GM18909 (cell line): Measurements from ENCODE around the gene G6PC2.
"Not testable (repeated sequence)": the region's sequence is repeated elsewhere in the genome, so short reads cannot be mapped to it uniquely, and the experiment has no call there.

Experiments used
- ATAC-seq: cut with Tn5 transposase; IDR thresholded peaks from one replicate; pipeline ENCODE4 v1.9.1; 2021; ENCODE audit warnings: mild to moderate bottlenecking; ENCODE audit not compliant: unreplicated experiment, poor library complexity

The G6PC2 gene, protein sequence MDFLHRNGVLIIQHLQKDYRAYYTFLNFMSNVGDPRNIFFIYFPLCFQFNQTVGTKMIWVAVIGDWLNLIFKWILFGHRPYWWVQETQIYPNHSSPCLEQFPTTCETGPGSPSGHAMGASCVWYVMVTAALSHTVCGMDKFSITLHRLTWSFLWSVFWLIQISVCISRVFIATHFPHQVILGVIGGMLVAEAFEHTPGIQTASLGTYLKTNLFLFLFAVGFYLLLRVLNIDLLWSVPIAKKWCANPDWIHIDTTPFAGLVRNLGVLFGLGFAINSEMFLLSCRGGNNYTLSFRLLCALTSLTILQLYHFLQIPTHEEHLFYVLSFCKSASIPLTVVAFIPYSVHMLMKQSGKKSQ

DNA sequence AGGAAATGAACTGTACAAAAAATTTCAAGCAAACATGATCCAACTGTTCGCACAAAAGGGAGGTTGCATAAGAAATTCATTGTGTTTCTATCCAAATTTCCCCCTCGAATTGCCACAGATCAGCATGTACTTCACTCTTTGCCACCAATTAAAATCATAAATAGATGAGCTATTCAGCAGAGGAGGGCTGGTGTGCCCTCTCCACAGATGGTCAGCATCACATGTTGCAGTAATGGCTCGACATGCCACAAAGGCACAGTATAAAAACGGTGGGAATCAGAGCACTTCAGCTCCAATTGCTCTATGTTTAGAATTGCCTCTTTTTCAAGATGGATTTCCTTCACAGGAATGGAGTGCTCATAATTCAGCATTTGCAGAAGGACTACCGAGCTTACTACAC is at the start of gene G6PC2:
Gene G6PC2 (plus strand): TSS at position 289 of the 400 bp plus-strand sequence. CDS start 41 bp downstream, at position 330.
- no peak for ATAC-seq

DNA sequence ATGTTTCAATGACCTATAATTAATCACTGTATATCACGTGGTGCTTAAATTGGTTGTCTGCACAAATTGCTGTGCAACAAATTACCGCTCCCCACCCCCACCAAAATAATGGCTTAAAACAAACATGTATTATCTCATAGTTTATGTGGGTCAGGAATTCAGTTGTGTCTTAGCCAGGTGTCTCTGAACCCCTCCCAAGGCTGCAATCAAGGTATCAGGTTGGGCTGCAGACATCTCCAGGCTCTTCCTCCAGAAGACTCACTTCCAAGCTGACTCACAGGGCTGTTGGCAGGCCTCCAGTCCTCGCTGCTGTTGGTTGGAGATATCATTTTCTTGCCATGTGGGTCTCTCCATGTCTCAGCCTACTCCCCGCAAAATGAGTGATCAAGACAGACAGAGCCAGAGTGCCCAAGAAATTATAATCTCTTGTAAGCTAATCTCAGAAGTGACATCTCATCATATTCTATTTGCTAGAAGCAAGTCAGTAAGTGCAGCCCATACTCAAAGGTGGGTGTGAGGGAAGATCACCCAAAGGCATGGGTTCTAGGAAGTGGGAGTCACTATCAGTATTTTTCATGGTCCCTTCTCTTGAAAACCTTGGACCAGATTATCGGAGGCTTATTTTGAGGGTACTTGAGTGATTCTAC is 49.3 kb upstream of the G6PC2 start:
- ATAC-seq, result no peak

DNA sequence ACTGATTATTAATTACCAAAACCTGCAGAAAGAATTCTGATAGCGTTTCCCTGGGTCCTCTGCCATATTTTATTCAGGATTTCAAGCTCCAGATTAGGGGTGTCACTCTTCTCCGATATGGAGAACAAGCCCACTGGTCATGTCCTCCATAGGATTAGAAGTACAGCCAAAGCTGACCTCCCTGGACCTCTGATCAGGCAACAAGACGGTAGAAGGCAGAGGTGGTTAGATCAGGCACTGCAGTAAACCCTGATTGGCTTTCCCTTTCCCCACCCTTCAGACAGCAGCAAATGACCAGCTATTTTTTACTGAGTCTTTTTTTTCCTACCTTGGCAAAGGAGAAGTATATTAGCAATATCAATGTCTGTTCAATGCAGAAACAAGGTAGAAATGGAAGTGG is 48.6 kb upstream of the G6PC2 start:
- ATAC-seq, result no peak

DNA sequence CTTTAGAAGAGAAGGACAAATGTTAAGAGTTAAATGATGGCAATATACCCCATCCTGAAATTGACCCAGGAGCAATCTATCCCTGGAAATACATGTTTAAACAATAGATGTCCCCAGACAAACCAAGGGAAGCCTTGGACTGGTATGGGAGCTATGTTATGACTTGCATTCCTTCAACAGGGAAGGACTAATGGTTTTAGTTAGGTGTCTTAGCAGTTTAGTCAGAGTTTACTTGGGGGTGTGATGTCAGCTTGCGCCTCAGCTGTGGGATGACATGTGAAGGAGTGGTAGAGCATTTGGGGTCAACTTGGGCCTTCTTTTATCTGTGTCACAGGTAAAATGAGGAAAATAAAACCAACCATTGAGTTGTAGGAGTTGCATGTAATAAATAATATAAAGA is 47.6 kb upstream of the G6PC2 start:
- ATAC-seq, result no peak

DNA sequence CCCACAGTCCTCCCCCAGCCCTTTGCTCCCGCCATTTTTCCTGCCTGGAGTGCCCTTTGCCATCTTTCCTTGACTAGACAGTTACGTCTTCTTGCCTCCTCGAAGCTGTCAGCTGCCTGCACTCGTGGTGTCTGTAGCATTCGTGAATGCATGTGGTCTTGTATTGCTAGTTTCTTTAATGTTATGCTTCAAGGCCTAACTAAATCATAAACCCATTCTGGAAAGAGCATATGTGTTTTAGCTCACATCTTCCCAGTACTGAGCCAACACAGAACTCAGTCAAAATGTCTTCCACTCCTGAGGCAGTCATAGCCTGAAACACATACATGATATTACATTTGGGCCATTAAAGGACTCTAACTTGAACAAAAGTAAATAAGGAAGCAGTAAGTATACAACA is 46.4 kb upstream of the G6PC2 start:
- ATAC-seq, result no peak

DNA sequence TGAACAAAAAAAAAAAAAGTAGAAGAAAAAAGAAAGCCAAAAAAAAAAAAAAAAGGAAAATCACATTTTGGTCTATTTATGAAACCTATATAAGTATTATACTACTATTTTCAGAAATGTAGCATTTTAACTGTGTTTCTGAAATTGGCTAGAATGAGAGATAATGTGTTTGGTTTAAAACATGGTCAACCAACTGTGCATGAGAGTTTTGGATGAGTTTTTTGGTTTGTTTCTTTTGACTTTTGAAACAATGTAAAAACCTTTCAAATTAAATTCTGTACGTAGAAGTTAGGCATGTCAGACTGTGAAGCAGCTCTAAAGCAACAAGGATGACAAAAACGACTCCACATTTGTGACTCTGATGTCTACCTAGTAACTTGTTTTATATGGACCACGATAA is 45.5 kb upstream of the G6PC2 start:
- no peak for ATAC-seq

DNA sequence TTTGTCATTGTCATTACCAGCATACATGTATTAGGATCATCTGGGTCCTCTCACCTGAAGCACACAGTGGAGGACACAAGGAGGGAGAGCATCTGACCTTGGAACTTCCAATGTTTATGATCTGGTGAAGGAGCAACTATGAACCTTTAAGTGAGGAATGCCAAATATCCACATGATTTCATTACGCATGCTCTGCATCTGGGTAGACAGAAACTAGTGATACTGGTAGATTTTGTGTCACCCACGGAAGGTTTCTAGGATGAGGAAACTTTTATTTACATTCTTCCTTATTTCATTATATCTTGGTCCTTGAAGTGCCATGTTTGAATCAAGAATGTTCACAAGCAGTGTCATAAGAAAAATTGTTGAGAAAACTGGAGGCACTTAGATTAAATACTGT is 42.9 kb upstream of the G6PC2 start:
- no peak for ATAC-seq

DNA sequence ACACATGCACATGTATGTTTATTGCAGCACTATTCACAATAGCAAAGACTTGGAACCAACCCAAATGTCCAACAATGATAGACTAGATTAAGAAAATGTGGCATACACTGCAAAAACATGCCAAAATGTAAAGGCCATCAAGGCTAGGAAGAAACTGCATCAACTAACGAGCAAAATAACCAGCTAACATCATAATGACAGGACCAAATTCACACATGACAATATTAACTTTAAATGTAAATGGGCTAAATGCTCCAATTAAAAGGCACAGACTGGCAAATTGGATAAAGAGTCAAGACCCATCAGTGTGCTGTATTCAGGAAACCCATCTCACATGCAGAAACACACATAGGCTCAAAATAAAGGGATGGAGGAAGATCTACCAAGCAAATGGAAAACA is 33.9 kb upstream of the G6PC2 start:
- ATAC-seq, result not testable (repeated sequence)

DNA sequence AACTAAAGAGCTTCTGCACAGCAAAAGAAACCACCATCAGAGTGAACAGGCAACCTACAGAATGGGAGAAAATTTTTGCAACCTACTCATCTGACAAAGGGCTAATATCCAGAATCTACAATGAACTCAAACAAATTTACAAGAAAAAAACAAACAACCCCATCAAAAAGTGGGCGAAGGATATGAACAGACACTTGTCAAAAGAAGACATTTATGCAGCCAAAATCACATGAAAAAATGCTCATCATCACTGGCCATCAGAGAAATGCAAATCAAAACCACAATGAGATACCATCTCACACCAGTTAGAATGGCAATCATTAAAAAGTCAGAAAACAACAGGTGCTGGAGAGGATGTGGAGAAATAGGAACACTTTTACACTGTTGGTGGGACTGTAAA is 30.7 kb upstream of the G6PC2 start:
- ATAC-seq, result not testable (repeated sequence)

DNA sequence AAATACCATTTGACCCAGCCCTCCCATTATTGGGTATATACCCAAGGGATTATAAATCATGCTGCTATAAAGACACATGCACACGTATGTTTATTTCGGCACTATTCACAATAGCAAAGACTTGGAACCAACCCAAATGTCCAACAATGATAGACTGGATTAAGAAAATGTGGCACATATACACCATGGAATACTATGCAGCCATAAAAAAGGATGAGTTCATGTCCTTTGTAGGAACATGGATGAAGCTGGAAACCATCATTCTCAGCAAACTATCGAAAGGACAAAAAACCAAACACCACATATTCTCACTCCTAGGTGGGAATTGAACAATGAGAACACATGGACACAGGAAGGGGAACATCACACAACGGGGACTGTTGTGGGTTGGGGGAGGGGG is 30.3 kb upstream of the G6PC2 start:
- ATAC-seq, result not testable (repeated sequence)

DNA sequence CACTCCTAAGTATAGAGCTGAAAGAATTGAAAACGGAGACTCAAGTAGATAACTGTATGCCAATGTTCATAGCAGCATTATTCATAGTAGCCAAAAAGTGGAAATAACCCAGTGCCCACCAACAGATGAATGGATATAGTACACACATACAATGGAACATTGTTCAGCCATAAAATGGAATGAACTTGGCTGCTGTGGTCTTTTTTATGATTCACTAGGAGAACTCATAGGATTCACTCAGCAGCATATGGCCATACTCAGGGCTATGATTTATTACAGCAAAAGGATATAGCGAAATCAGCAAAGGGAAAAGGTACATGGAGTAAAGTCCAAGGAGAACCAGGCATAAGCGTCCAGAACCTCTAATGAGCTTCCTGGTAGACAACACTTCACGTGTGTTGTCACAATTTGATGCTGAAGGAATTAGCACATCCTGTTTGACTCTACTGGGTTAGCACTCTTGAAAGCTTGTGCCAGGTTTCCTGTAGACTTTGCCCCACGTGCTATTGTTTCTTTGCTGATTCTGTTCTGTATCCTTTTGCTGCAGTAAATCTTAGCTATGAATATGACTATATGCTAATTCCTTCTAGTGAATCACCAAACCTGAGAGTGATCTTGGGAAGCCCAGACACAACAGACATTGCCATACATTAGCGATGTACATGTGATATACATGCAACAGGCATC is 26.6 kb upstream of the G6PC2 start:
- no peak for ATAC-seq

DNA sequence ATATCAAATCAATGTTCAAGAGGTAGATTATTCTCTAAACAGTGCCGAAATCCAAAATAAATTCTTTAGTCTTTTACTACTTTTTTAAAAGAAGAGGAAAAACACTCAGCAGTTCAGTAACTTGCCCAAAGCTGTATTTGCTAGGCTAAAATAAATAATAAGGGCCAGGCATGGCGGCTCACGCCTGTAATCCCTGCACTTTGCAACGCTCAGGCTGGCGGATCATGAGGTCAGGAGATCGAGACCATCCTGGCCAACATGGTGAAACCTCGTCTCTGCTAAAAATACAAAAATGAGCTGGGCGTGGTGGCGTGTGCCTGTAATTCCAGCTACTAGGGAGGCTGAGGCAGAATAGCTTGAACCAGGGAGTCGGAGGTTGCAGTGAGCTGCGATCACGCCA is 18.9 kb upstream of the G6PC2 start:
- ATAC-seq, result not testable (repeated sequence)

DNA sequence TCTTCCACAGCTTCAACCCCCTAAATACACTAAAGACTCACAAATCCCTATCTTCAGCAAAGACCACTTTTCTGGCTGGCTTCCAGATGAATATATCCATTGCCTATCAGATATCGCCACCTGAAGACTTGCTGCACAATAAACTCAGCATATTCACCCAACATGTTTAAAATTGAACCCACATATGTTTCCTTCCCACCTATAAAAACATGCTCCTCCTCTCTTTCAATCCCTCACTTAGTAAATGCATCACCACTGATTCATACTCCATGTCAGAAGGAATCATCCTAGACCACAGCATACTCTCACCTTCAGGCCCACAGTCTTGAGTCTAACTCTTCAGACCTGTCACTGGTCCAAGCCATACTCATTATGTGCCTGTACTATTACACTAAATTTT is 16.1 kb upstream of the G6PC2 start:
- no peak for ATAC-seq

DNA sequence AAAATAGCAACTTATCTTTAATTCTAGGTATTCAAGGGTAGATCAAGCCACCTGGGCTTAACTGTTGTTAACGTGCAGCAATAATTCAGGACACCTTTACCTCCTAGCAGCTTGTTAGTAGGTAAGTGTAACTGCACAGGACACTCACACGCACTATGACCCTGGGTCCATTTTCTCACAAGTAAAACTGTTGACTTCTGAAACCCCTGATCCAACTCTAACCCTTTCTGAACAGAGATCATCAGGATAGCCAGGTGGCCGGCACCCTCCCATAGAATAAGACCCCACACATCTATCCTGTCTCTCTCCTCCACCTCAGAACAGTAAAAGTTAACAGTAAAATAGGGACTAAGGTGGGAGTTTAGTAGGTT is 11.5 kb upstream of the G6PC2 start:
- no peak for ATAC-seq

DNA sequence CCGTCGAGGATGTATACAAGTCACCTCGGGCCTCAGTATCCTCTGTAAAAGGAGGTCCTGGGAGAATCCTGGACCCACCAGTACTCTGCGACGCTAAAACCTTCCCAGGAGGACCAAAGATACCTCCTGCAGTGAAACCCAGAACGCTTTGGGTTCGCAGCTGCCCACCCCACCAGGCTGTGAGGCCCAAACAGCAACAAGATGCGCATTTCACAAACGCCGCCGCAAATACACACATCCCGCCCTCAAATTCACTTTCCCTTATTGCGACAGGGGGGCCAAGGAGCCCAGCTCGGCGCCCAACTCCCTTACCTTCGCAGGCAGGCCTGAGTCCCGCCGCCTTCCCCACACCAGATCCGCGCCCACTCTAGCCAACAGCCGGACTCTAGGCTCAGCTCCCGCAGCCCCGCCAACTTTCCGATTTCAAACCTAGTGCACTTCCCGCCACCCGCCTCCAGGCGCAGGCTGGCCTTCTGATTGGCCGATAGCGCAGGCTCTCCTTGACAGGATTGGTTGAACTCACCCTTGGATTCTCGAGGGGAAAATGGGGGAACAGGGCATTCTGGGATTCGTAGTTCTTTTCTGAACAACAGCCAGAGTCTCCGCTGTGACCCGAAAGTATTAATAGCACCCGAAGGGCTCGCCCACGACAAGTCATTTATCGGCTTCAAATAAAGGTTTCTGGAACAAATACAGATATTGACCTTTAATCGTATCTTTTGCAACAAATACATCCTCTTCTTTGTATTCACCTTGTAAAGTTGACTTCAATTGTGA is 10.9 kb upstream of the G6PC2 start, which contains the start of gene SPC25:
Gene SPC25 (minus strand): TSS at position 425 of the 777 bp plus-strand sequence. CDS start 911 bp downstream, outside the sequence.
- peak; percentile 100 for ATAC-seq

DNA sequence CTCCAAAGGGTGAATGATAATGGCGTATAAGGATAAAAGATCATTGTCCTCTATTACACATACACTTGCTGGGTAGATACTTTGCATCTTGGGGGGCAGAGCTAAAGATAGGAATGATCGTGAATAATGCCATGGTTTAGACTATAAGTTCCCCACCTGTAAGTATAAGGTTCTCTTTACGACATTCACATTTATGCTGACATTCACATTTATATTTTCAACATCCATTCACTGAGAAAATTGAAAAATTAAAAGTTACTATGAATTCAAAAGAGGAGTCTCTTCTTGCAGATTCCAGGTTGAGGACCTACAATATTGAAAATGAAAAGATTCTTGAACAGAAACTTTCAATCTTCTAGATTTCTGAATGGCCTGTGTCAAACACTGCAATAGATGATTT is 8.8 kb upstream of the G6PC2 start:
- no peak for ATAC-seq

DNA sequence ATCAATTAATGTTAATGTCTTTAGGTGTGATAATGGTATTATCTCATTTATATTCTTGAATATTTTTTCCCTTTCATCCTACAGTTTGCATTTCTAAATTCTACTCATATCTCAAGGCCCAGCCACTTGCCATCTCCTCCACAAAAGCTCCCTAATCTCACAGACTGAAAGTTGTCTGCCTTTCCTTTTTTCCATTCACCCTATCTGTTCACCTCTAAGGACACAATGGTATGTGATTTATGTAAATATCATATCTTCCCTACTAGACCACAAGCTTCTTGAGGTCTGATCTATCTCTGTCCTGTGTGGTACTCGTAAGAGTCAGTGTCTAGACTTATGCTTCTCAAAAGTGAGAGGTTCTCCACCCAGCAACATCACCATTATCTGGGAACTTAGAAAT is 7.0 kb upstream of the G6PC2 start:
- ATAC-seq, result no peak

DNA sequence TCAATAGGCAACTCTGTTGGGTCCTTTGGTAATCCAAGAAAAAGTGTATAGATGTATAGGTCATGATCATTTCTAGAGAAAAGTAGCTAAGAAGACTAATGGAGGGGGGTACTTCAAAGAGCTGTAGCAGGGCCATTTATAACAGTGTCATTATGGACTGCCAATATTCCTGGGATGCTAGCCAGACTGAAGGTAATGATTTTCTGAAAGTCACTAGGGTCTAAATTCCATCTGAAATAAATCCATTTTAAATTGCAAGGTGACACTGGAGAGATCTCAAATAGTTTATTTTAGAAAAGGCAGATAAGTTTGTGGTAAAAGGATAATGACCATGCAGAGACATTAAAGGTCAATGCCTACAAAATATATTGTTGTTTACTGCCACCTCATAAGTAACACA is 6.4 kb upstream of the G6PC2 start:
- no peak for ATAC-seq

DNA sequence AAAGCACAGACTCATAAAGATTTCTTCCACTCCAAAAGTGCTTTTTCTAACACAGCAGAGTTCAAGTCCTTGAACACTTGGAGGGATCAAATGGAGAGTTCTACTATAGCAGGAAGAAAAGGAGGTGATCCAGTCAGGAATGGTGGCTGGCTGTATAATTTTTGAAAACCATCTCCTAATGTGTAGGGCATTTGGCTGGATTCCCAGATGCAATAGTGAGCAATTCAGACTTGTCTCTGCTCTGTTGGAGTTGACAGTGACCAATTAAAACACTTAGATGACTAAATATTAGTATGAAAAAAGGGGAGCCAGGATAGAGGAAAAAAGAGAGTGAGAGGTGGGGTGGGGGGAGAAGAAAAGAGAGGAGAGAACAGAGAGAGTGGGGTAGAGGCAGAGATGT is 5.3 kb upstream of the G6PC2 start:
- ATAC-seq, result no peak

DNA sequence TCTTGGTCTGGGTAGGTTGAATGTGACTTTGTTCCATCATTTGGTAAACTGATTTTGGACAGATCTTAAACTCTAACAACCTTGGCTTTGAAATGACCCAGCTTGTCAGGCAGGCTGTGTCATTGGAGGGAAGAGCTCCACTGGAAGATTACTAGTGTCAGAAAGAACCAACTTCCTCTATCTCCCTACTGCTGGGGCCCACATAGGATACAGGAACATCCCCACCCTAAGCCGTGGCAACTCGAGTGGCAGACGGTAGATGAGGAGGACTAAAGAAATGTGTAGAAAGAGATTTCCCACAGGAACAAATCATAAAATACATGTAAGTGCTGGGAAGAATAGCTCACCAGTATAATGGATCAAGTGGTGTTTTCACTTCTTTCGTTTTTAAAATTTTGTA is 4.3 kb upstream of the G6PC2 start:
- no peak for ATAC-seq

DNA sequence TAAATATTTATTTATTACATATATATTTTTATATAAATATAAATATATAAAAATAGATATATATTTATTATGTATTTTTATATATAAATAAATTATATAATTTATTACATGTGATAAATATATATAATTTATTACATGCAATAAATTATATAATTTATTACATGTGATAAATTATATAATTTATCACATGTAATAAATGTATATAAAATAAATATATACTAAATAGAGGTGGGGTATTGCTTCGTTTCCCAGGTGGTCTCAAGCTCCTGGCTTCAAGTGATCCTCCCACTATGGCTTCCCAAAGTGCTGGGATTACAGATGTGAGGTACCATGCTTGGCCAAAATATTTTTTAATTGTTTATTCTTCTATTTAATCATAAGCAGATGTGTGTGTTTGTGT is 3.6 kb upstream of the G6PC2 start:
- no peak for ATAC-seq
